Posterior vena cava (tissue), 2 donors: ENCODE data around the gene OR13C4. TPM values are rescaled to one million over a fixed set of nuclear protein-coding genes. Genes with fewer than 3 reads are reported as not detected.
"Not testable (repeated sequence)": the region's sequence is repeated elsewhere in the genome, so short reads cannot be mapped to it uniquely, and the experiment has no call there.

Experiments used
- DNase-seq: peaks from one replicate; pipeline ENCODE4 v3.0.0-alpha.2; 2020; ENCODE audit warnings: low spot score
- intact Hi-C, 2 donors: fragments of 100-400 bp; cut with DNase I; formaldehyde crosslinking; loops; one replicate each; pipeline versions ENCODE4 v1.14.1 to v1.14.2; 2022 to 2023
- long read RNA-seq, 2 donors: library from polyadenylated mRNA; unstranded; transcript quantifications; one replicate each; pipeline ENCODE4 v2.0.0, GENCODE V29; 2020 to 2021
- total RNA-seq, 2 donors: library from RNA; stranded (reverse); fragmentation: NEBNext Ultra II Directional; extraction: Animal tissue kit (Norgen Biotek cat#: 25700); gene quantifications; one replicate each; pipeline ENCODE4 v1.2.1, GENCODE V29; 2021
- donor health status: DM: yes; HTN: yes; CAD: no.
- donor health status: DM: yes; HTN: yes; CAD: no.

OR13C4 gene
- total RNA-seq, result not detected
- long read RNA-seq, donor 1, result 0 reads
- long read RNA-seq, donor 2, result 0 reads

DNA sequence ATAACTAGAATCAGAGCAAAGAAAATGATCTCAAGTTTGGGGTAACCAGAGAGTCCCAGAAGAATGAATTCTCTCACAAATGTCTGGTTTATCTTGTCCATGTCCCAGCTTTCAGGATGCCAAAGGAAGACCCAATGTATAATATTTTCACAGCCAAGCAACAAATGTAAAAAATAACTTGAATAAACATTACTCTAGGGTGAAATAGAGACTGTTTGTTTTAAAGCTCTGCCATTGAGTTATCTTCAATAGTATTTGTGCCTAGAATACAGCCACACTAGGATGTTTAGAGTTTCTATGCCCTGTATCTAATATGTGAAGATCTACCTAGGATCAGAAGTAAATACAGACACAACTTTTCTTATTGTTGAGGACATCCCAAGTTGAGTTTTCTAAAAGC lies at the start of gene OR13C4:
Gene OR13C4, minus strand, starts transcription at position 101 of the 400 bp plus-strand sequence. Its CDS starts 0 bp downstream, at position 101.
- DNase-seq, result no peak
- intact Hi-C loops, result no loop called here

GRCh38 chr9:104575456-104575855 lies 48.4 kb upstream of the OR13C4 start:
- intact Hi-C loops, result no loop called here
- DNase-seq, result no peak

GRCh38 chr9:104572612-104573011 lies 45.6 kb upstream of the OR13C4 start:
- DNase-seq, result no peak
- intact Hi-C loops, result no loop called here

GRCh38 chr9:104568868-104569267 lies 41.9 kb upstream of the OR13C4 start, which contains the start of gene OR13C8:
Gene OR13C8 (plus strand): TSS chr9:104569168. CDS start chr9:104569168, 0 bp downstream.
- no peak for DNase-seq
- intact Hi-C loops, result no loop called here

DNA sequence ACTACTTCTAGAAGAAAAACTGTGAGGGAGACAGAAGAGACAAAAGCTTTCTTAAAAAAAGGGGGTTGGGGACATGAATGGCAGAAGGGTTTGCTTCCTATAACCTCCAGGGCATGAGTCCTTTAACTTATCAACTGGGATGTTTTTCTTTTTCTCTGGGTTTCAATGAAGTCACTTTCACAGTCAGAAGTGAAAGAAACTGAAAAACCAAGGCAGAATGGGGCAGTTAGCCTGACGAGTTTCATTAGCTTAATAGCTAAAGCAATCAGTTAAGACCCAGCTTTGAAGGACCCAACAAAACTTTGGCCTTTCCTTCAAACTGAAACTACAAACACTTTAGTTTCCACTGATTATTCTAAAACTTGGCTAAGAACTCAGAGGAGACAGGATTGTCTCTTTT lies 37.3 kb upstream of the OR13C4 start:
- DNase-seq, result no peak
- intact Hi-C loops, result no loop called here

GRCh38 chr9:104556830-104557634 lies 30.0 kb upstream of the OR13C4 start:
- intact Hi-C loops, result no loop called here
- DNase-seq, result no peak

GRCh38 chr9:104555521-104555920 lies 28.5 kb upstream of the OR13C4 start:
- DNase-seq, result no peak
- intact Hi-C loops, result no loop called here

DNA sequence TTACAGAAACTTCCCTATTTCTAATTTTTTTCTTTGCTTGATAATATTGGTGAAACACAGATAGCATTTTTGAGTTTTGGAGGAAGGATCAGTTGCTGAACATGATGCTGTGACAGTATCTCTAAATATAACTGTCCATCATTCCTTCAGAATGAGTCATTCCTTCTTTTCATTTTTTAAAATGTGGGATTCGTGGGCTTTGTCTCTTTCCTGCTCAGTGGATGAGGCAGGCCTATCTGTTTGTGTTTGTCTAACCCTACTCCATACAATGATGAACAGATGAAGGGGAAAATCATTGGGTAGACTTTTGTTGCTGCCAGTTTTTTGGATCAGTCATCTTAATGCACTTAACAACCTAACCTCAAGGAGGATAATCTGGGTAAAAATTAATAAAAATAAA lies 26.3 kb upstream of the OR13C4 start:
- DNase-seq, result no peak
- intact Hi-C loops, result no loop called here

DNA sequence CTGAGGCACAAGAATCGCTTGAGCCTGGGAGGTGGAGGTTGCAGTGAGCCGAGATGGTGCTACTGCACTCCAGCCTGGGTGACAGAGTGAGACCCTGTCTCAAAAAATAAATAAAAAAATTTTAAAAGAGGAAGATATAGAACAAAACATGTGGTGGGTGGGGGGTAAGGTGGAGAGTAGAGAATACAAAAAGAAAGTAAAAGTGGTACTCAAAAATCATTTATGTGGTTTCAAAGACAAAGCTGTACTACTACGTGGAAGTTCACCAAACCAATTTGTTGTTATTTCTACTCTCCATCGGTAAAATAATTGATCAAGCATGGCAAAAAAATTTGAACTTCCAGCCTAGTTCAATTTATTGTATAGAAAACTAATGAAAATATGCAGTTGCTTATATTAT lies 17.6 kb upstream of the OR13C4 start:
- no peak for DNase-seq
- intact Hi-C loops, result no loop called here

- DNase-seq, result no peak
- intact Hi-C loops, result no loop called here
Measured at GRCh38 chr9:104539275-104539674, 12.3 kb upstream of the OR13C4 start.

DNA sequence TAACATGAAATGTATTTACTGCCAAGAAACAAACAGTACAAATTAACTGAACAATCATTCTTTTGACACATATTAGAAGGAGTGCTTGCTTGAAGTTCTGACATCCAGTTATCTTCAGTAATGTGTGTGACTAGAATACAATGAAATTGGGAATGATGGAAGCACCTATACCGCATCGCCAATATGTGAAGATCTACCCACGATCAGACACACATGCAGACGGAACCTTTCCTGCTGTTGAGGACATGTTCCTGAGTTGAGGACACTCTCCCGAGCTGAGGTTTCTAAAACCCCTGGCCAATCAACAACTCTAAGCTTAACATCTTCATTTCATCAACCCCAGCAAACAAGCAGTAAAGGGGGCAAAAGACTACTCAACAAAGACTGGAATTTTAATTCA lies 9.7 kb upstream of the OR13C4 start, which contains the start of gene OR13C3:
Gene OR13C3, minus strand, starts transcription at position 101 of the 400 bp plus-strand sequence. CDS start 133 bp downstream, outside the sequence.
- intact Hi-C loops, result no loop called here
- DNase-seq, result no peak

DNA sequence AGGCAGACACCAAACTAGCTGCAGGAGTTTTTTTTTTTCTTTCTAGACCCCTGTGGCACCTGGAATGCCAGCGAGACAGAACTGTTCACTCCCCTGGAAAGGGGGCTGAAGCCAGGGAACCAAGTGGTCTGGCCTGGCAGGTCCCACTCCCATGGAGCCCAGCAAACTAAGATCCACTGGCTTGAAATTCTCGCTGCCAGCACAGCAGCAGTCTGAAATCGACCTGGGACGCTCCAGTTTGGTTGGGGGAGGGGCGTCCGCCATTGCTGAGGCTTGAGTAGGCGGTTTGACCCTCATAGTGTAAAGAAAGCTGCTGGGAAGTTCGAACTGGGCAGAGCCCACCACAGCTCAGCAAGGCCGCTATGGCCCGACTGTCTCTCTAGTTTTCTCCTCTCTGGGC lies 6.8 kb downstream of the OR13C4 start:
- intact Hi-C loops, result not testable (repeated sequence)
- DNase-seq, result peak; percentile 62

GRCh38 chr9:104514901-104515300 lies 12.1 kb downstream of the OR13C4 start:
- DNase-seq, result no peak
- intact Hi-C loops, result no loop called here

DNA sequence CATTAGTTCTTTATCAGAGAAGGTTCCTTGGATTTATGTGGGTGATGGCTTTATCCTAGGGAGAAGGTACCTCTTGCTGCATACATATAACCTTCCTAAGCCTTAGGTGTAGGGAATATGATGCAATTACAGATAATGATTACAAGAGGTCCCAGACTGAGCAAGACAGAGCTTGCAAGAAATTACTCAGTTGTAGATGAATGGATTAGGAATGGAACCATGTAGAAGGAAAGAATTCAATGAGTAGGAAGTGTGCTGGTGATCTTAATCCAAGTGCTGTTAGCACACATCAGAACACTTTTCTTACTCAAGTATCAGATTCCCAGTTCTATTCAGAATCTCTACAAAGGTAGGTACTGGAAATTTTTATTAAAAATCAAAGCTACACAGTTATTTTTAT lies 20.4 kb downstream of the OR13C4 start:
- intact Hi-C loops, result no loop called here
- DNase-seq, result no peak

- intact Hi-C loops, result no loop called here
- DNase-seq, result no peak
Measured at GRCh38 chr9:104503963-104504362, 23.0 kb downstream of the OR13C4 start, which contains the start of gene OR13F1. Gene OR13F1 (plus strand): TSS chr9:104504263. CDS start chr9:104504263, 0 bp downstream.

GRCh38 chr9:104503440-104503839 lies 23.6 kb downstream of the OR13C4 start:
- intact Hi-C loops, result no loop called here
- no peak for DNase-seq

DNA sequence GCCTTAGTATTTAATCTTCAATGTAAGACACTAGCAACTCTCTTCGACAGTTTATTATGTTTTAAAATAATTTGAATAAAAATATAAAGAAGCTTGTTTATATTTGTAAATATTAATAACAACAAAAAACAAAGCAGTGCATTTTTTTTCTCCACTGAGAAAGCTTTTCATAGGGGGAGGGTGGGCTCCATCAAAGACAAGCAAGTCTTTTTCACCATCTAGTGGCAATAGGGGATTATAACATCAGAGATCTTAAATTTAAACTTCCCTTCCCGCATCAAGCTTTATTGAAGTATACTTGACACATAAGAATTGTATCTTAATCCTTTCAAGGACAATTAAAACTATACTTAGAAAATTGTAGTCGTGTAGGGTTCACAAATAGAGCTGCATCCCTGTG lies 32.2 kb downstream of the OR13C4 start:
- intact Hi-C loops, result no loop called here
- no peak for DNase-seq

DNA sequence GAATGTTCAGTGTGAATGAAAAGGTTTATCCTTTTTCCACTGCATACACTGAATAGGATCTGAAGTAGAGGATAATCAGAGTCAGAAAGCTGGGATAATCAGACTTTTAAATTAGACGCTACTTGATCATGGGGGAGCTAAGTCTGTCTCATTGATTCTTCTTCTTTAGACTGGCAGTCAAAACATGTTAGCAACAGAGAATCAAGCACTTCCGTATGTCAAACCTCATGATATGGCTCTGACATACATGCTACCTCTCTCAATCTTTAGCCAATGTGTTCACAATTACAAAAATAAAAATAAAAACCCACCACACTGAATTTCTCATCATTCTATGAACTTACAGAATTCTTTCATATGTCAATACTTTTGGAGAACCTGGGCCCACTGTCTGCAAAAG lies 42.0 kb downstream of the OR13C4 start:
- no peak for DNase-seq
- intact Hi-C loops, result no loop called here

- intact Hi-C loops, result no loop called here
- no peak for DNase-seq
Measured at GRCh38 chr9:104482921-104483570, 44.0 kb downstream of the OR13C4 start.
